GM12891 (cell line): ENCODE data around the gene SLC16A3.

Source experiments
- DNase-seq: peaks from one replicate; pipeline ENCODE4 v3.0.0; 2011; ENCODE audit warnings: low spot score; ENCODE audit not compliant: insufficient read length
- FAIRE-seq: peaks from 2 replicates; lab custom pipeline; 2011; peaks lifted over from hg19 to GRCh38; lab: Jason Lieb, UNC
- PAX5 ChIP-seq: IDR thresholded peaks from 2 replicates; pipeline ENCODE4 v1.6.1; 2011; ENCODE audit warnings: low read length, moderate library complexity, mild to moderate bottlenecking; ENCODE audit not compliant: insufficient read depth, severe bottlenecking
- POLR2A ChIP-seq: IDR thresholded peaks from 2 replicates; pipeline ENCODE4 v1.6.1; 2011; ENCODE audit warnings: low read depth, low read length, control low read depth
- POLR2AphosphoS5 ChIP-seq: IDR thresholded peaks from 2 replicates; pipeline ENCODE4 v1.6.1; 2011; ENCODE audit warnings: low read depth, low read length, control low read depth
- POU2F2 ChIP-seq: IDR thresholded peaks from 2 replicates; pipeline ENCODE4 v1.6.1; 2011; ENCODE audit warnings: low read depth, mild to moderate bottlenecking, control low read depth, low read length, moderate library complexity
- SPI1 ChIP-seq: IDR thresholded peaks from 2 replicates; pipeline ENCODE4 v1.6.1; 2011; ENCODE audit warnings: low read depth, low read length, control low read depth
- TAF1 ChIP-seq: IDR thresholded peaks from 2 replicates; pipeline ENCODE4 v1.6.1; 2011; ENCODE audit warnings: low read depth, low read length, control low read depth

SLC16A3 gene

DNA sequence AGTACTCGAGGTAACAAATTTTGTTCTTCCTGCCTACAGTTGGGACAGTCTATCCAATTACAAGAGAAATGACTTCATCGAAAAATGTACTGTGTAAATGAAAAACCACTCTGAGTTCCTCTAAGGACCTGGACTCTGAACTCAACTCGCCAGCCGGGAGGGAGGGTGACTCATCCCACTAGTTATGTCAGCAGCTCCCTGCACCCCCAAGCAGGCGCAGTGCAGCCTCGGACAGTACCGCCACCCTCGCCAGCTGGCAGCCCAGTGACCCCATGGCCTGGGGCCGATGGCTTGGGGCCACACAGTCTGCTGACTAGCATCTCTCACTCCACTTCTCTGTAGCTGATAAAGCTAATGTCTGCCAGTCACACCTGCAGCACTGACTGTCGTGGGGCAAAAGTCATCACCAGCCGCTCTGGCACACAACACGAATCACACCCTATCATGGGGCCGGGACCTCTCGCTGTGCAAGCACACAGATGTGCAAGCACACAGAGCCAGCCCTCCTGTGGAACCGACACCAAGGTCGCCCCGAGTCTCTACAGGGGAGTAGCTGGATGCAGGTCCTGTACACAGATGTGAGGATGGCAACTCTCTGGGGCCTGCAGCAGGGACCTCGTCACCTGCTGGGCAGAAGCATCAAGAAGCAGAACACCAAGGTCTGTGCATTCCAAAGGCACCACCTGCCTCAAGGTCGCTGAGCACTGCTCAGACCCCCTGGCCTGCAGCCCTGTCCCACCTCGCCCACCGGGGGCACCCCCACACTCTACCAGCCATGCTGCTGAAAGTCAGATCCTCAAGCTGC lies 38.9 kb downstream of the SLC16A3 start:
- no peak for FAIRE-seq
- TF ChIP-seq TAF1 (no peak), PAX5 (no peak), POLR2AphosphoS5 (no peak; the same call in 1 of the 2 replicates), POLR2A (no peak; the same call in none of the 2 replicates), POU2F2 (no peak), SPI1 (no peak)
- no peak for DNase-seq

DNA sequence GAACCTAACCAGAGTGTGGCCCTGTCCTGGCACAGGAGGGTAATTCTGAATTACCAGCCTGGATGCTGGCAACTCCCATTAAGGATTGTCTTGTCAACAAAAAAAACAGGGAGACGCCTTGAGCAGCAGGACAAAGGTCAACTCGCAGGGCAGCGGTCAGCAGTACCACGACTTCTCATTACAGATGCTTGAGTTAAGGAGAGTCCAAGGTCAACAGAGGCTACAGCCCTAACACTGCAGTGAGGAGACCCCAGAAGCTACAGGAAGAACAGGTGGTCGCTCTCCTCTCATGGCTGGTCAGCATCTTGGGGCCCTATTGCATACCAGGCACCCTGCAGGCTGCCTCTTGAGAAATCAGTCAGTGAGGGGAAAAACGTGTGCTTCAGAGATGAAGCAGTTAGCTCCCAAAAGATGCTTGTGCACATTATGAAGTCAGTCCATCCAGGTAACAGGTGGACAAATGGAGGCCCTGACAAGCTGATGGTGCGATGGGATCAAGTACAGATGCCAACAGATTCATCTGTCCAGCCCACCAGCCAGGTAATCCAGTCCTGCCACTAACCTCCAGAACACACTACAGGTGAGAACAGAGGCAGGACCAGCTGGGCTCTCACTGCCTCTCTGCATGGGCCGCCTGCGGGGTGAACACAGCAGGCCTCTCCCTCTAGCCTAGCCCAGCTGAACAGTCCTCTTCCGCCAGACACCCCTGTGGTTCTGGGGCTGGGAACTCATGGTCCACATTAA lies 40.5 kb downstream of the SLC16A3 start:
- FAIRE-seq (no peak), DNase-seq (no peak)
- TF ChIP-seq TAF1 (no peak), POLR2AphosphoS5 (peak; percentile 59; the same call in 1 of the 2 replicates), SPI1 (no peak)

DNA sequence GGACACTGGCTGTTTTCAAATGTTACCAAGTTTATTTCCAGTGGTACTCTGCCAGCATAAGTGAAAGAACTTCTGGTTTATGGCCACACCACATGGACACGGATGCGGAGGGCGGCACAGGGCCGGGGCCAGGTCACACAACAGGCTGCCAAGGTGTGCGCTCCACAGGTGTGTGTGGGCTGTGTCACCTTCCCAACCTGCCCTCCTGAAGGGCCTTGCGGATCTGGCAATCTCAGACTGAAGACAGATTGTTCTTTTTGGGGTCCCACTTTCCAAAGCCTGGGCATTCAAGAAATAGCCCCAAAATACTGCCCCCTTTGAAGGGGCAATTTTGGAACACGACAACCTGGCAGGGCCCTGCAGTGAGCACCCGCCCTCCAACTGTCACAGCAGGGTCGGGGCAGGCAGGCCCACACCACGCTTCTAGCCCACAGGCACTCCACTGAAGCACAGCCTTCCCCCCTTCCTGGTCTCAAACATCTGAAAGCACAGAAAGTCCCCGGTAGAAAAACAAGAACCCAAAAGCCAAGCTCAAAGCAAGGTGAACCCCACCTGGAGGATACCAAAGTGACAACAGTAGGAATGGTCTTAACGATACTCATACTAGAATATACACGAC lies 41.1 kb downstream of the SLC16A3 start:
- TF ChIP-seq TAF1 (no peak), PAX5 (no peak), POLR2A (no peak), POU2F2 (no peak), POLR2AphosphoS5 (no peak), SPI1 (no peak)
- FAIRE-seq (no peak), DNase-seq (no peak)

DNA sequence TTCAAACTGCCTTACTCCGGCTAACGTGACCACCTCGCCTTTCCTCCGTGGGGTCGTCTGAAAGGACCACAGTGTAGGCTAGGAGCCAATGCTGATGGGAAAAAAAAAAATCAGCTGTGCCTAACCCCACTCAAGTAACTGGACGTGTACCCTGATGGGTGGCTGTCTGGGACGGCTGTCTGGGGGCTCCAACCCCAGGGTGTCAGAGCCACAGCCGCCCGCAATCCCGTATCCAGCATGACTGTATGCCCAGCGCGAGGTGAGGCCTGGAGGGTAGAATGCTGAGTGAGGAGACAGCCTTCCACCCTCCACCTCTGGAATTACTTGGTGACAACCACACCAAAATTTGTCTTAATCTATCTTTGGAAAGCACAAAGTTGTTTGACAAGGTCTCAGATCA lies 41.8 kb downstream of the SLC16A3 start:
- TF ChIP-seq POLR2A (peak; percentile 27; the same call in 1 of the 2 replicates), POLR2AphosphoS5 (peak; percentile 48; the same call in 1 of the 2 replicates), SPI1 (no peak)
- DNase-seq (no peak), FAIRE-seq (no peak)

DNA sequence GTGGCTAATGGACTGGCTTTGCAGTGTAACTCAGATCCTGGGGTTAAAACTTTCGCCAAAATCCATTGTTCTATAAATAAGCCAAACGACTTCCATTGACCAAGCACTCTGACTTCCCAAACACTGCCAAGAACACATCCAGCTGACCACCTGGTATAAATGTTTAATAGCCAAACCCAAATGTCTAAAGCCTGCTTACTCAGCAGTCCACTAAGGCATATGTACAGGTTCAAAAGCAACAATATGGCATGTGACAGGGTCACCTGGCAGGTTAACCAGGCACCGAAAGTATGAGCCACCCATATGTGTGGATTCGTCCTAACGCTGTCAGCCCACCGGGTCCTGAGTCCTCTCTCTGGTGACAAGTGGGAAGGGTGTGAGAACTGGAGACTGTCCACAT lies 42.6 kb downstream of the SLC16A3 start:
- FAIRE-seq (no peak), DNase-seq (no peak)
- TF ChIP-seq POU2F2 (no peak), POLR2A (no peak; the same call in 1 of the 2 replicates), POLR2AphosphoS5 (no peak; the same call in 1 of the 2 replicates), TAF1 (no peak), PAX5 (no peak), SPI1 (no peak)

DNA sequence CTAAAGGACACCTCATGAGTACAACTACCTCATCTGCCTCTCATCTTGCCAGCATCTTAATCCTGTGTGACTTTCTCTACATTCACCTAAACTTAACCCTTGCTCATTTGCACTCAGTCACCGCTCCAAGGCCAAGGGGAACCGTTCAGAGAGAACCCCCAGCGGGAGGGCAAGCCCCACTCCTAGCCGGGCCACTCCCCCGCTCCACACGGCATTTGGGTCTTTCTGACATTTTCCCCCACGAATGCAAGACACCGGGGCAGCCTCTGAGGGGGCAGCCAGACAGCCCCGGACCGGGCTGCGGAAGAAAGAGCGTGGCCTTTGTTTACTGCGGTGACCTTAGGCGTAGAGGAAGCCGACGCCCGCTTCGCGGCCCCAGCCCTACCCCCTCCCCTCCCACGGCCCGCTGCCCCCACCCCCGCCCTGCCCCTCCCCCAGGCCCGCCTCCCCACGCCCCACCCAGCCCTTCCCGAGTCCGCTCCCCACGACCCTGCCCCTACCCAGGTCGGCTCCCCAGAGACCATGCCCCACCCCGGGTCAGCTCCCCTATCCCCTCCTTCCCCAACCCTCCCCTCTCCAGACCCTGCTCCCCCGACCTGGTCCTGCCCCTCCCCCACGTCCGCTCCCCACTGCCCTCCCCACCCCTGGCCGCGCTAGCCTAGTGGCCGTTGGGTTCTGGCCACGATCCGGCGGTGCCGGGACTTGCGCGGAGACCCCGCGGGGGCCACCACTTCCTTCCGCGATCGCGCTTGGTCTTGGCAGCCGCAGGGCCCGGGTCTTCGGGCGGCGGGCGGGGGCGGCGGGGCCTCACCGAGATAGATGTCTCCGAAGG lies 43.9 kb downstream of the SLC16A3 start:
- peak; percentile 43 for FAIRE-seq

DNA sequence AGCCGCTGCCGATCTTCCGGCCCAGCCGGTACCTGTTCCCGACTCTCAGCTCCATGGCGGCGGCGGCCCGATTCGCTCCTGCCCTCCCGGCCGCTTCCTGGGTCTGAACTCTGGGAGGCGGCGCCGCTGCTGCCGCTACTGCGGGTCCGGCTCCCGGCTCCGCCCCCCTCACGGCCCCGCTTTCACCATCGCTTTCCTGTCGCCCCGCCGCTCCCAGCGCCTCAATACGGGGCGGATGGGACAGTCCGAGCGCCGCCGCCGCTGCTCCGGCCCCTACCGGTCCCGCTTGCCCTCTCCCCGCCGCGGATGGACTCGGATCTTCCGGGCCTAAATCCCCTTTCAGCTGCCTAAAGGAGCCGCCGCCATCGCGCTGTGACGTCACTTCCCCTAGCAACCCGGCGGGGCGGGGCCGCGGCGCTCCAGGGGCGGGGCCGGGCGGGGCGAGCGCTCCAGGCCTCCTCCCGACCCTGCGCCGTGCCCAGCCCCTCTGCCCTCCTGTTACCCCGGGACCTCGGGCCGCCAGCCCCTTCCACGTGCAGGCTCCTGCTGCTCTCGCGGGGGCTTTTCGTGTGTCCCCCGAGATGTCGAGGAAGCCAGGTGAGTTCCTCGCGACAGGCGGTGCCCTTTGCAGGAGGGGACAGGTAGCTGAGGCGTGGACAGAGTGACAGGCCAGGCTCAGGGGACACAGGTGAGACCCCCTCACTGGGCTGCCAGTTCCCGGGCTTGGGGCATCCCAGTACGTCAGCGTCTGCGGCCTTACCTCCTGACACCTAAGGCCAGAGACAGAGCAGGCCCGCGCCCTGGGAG lies 44.7 kb downstream of the SLC16A3 start, which contains the start of gene CSNK1D:
CSNK1D (minus strand) TSS at position 374 of the 807 bp plus-strand sequence; CDS start at position 55, 319 bp downstream.
- TF ChIP-seq SPI1 (peak; percentile 51; the same call in 1 of the 2 replicates), POU2F2 (no peak), TAF1 (peak; percentile 79), PAX5 (no peak), POLR2AphosphoS5 (peak; percentile 78), POLR2A (peak; percentile 80)
- peak; percentile 97 for DNase-seq
- peak; percentile 20 for FAIRE-seq

More for the DNA sequence above, 43.9 kb downstream of the SLC16A3 start:
- peak; percentile 60 for DNase-seq
- TF ChIP-seq POLR2AphosphoS5, result no peak
- TF ChIP-seq POU2F2, result no peak
- TF ChIP-seq PAX5, result no peak
- TF ChIP-seq POLR2A, result peak; percentile 10; the same call in 1 of the 2 replicates
- no peak for TF ChIP-seq SPI1

DNA sequence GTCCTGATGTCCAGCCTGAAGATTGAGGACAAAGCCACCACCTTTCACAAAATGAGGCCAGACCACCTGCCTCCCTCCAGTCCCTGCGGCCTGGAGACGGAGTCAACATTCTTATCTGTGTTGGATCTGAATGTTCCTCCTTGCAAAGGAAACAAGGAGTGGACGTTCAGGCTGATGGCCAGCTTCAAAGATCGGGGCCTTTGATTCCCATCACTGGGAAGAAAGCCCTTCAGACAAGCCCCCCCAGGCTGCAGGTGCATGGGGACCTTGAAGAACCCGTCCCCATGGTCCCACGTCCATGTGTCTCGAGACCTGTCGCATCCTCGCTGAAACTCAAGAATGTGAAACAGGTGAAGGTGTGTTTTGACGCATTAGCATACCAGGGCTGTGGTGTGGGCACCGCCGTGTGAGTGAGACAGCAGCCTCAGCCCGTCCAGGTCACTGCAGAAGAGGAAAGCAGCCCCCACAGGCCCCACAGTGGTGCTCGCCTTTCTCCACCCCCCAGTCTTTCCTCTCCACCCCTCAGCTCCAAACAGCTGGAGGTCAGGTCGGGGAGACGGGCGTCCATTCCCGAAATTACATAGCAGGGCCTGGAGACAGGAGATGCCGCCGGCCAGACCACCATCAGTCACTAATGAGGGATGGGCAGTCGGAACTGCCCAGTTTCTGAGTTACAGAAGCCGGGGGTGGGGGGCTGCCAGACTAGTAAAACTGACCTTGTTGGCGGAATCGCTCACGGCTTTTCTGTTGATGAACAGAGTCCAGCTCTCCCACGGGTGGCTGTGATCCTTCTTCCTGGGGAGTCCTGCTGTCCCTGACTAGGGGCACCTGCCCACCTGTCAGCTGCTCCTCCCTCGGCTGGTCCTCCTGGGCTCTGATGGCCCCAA lies 45.5 kb downstream of the SLC16A3 start:
- FAIRE-seq (no peak), DNase-seq (no peak)
- no peak for TF ChIP-seq POLR2A
- TF ChIP-seq TAF1, result no peak
- TF ChIP-seq POLR2AphosphoS5, result no peak
- TF ChIP-seq SPI1, result no peak
- no peak for TF ChIP-seq POU2F2
- no peak for TF ChIP-seq PAX5
